ENCODE data around the gene TRPM2. TPM values are rescaled to one million over a fixed set of nuclear protein-coding genes. Genes with fewer than 3 reads are reported as not detected.

The TRPM2 gene
- total RNA-seq, 2 experiments from 2014 or later = 1.9 to 2.9 TPM

DNA sequence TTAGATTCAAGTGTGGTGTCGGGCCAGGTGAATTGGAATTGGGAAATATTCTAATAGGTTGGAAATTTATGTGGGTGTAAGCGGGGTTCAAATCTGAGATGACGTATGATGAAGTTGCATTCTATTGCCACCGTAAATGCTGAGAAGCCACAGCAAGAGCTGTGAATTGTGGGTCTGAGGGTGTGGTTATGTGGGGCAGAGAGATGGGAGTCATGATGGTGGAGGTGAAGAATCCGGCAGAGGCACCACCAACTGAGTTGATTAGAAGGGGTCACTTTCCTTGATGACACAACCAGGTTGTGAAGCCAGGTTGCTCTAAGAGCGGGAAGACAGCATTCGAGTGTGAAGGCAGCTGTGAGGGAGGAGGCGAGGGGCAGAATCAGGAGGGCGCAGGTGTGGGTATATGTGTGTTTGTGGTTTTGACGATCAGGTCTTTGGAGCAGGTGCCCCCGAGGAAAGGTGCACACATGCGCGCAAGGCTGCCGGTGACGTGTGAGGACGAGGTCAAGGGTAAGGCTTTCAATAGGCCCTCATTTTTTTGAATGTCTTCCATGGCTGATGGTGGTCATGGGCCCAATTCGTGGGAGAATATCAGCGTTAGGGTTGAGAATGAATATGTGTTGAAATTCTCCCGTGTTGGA, 120.6 kb downstream of the TRPM2 start:
- Histone ChIP-seq H3K36me3 (ENCODE audit: insufficient read depth, low read length) (no peaks in the 10 kb centered on the region), H3K27me3 (ENCODE audit: control insufficient read depth in 1 of 2, insufficient read depth in 2 of 2, low read length in 2 of 2) (no peaks in the 10 kb centered on the region), H3K9me3 (ENCODE audit: control insufficient read depth in 1 of 2, insufficient read depth in 1 of 2, low read length in 2 of 2) (no peaks in the 10 kb centered on the region), H3K4me1 (ENCODE audit: insufficient read depth, low read length) (no peaks in the 10 kb centered on the region), H3K27ac (ENCODE audit: low read depth in 1 of 2, low read length in 2 of 2) (no peak overlapping the region), H3K4me3 (ENCODE audit: low read length) (no peak overlapping the region)
- H3K36me3 Mint-ChIP-seq (ENCODE audit: low read depth) = no peaks in the 10 kb centered on the region
- no peaks in the 10 kb centered on the region for H3K9me3 Mint-ChIP-seq
- H3K4me3 Mint-ChIP-seq = no peak overlapping the region
- intact Hi-C loops (cut with DNase I, micrococcal nuclease) = no loop called here
- H3K27ac Mint-ChIP-seq = no peak overlapping the region
- H3K4me1 Mint-ChIP-seq (ENCODE audit: low read depth) = no peaks in the 10 kb centered on the region
- DNase-seq = peak in 1 of 14 experiments; percentile 20
- H3K27me3 Mint-ChIP-seq = no peaks in the 10 kb centered on the region
- ChIA-PET CTCF (no interaction called here), POLR2A (interaction anchor here (1.0 kb wide), 1 partner anchor 43 kb away, joined by 5 read pairs; no protein-coding TSS in a partner anchor)
- TF ChIP-seq, protein P1, sequence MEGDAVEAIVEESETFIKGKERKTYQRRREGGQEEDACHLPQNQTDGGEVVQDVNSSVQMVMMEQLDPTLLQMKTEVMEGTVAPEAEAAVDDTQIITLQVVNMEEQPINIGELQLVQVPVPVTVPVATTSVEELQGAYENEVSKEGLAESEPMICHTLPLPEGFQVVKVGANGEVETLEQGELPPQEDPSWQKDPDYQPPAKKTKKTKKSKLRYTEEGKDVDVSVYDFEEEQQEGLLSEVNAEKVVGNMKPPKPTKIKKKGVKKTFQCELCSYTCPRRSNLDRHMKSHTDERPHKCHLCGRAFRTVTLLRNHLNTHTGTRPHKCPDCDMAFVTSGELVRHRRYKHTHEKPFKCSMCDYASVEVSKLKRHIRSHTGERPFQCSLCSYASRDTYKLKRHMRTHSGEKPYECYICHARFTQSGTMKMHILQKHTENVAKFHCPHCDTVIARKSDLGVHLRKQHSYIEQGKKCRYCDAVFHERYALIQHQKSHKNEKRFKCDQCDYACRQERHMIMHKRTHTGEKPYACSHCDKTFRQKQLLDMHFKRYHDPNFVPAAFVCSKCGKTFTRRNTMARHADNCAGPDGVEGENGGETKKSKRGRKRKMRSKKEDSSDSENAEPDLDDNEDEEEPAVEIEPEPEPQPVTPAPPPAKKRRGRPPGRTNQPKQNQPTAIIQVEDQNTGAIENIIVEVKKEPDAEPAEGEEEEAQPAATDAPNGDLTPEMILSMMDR (IDR thresholded peaks at IDR 0.05) = no peak
- no peak for ATAC-seq (ENCODE audit: poor library complexity)

DNA sequence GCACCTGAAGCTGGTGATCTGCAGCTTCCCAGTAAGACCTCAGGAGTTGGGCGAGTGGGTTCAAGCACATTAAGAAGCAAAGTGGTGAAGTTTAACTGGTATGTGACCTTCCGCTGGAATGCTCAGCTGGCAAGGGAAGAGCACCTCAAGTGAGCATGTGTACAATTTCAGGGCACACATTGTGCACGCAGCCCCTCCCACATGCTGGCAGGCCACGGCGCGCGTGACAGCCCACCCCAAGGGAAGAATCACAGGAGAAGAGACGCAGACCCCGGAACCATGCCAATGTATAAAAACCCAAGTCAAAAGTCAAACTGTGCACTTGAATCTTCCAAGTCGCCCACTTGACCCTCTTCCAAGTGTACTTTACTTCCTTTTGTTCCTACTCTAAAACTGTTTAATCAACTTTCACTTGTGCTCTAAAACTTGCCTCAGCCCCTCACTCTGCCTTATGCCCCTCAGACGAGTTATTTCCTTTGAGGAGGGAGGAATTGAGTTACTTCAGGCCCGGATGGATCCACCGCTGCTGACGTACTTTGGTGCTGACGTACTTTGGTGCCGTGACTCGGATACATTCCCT, 121.9 kb downstream of the TRPM2 start:
- Mint-ChIP-seq H3K27ac (no peak overlapping the region), H3K27me3 (no peaks in the 10 kb centered on the region), H3K4me1 (ENCODE audit: low read depth) (no peaks in the 10 kb centered on the region), H3K4me3 (no peak overlapping the region), H3K36me3 (ENCODE audit: low read depth) (no peaks in the 10 kb centered on the region), H3K9me3 (no peaks in the 10 kb centered on the region)
- ChIA-PET CTCF (no interaction called here), POLR2A (no interaction called here)
- intact Hi-C loops (cut with DNase I, micrococcal nuclease) = no loop called here
- peaks cover 3% of the 10 kb centered on the region for H3K4me1 ChIP-seq (ENCODE audit: insufficient read depth, low read length)
- H3K27me3 ChIP-seq (ENCODE audit: control insufficient read depth in 1 of 2, insufficient read depth in 2 of 2, low read length in 2 of 2) = no peaks in the 10 kb centered on the region
- ATAC-seq (ENCODE audit: poor library complexity) = no peak
- no peak for DNase-seq
- no peak overlapping the region for H3K27ac ChIP-seq (ENCODE audit: low read depth in 1 of 2, low read length in 2 of 2)
- H3K36me3 ChIP-seq (ENCODE audit: insufficient read depth, low read length) = no peaks in the 10 kb centered on the region
- TF ChIP-seq, protein P1 (IDR thresholded peaks at IDR 0.05) = no peak
- no peak overlapping the region for H3K4me3 ChIP-seq (ENCODE audit: low read length)
- no peaks in the 10 kb centered on the region for H3K9me3 ChIP-seq (ENCODE audit: control insufficient read depth in 1 of 2, insufficient read depth in 1 of 2, low read length in 2 of 2)

DNA sequence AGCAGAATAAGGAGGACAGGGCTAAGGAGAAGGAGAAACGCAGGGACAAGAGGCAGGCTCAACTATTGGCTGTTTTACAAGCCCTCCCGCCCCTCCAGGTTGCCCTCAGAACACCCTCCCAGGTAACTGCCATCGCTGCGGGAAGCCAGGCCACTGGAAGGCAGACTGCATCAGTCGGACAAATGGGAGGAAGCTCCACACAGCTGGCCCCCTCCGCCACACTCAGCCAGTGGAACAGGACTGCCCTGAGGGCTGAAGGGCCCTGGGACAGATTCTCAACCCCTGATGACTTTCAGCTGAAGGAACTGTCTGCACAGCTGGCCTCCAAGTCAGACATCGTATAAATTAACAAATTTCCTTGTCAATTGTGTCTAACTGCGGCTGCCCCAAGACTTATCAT, 123.7 kb downstream of the TRPM2 start:
- Histone ChIP-seq H3K9me3 (ENCODE audit: control insufficient read depth in 1 of 2, insufficient read depth in 1 of 2, low read length in 2 of 2) (no peaks in the 10 kb centered on the region), H3K4me1 (ENCODE audit: insufficient read depth, low read length) (peaks cover 3% of the 10 kb centered on the region), H3K36me3 (ENCODE audit: insufficient read depth, low read length) (no peaks in the 10 kb centered on the region), H3K4me3 (ENCODE audit: low read length) (no peak overlapping the region), H3K27ac (ENCODE audit: low read depth in 1 of 2, low read length in 2 of 2) (no peak overlapping the region), H3K27me3 (ENCODE audit: control insufficient read depth in 1 of 2, insufficient read depth in 2 of 2, low read length in 2 of 2) (no peaks in the 10 kb centered on the region)
- ATAC-seq (ENCODE audit: poor library complexity) (no peak), DNase-seq (no peak)
- H3K9me3 Mint-ChIP-seq = no peaks in the 10 kb centered on the region
- ChIA-PET POLR2A (no interaction called here), CTCF (no interaction called here)
- no peaks in the 10 kb centered on the region for H3K4me1 Mint-ChIP-seq (ENCODE audit: low read depth)
- no peak overlapping the region for H3K27ac Mint-ChIP-seq
- H3K4me3 Mint-ChIP-seq = no peak overlapping the region
- TF ChIP-seq, protein P1 (IDR thresholded peaks at IDR 0.05) = no peak
- no peaks in the 10 kb centered on the region for H3K36me3 Mint-ChIP-seq (ENCODE audit: low read depth)
- intact Hi-C loops (cut with DNase I, micrococcal nuclease) = no loop called here
- no peaks in the 10 kb centered on the region for H3K27me3 Mint-ChIP-seq
